Subcutaneous abdominal adipose tissue (tissue), 5 donors: ENCODE measurements around the gene SYT8.

Experiments
- H3K27ac ChIP-seq: one replicate; pipeline ENCODE4 v1.7.0; 2013; ENCODE audit warnings: low read depth, mild to moderate bottlenecking, inconsistent platforms, low read length, moderate library complexity
- H3K27me3 ChIP-seq, 5 donors: one replicate each; pipeline ENCODE4 v1.7.0; 2013; ENCODE audit warnings: low read length in 5 of 5, inconsistent platforms in 1 of 5; ENCODE audit not compliant: control insufficient read depth in 5 of 5, insufficient read depth in 4 of 5
- H3K36me3 ChIP-seq, 5 donors: one replicate each; pipeline ENCODE4 v1.7.0; 2013; ENCODE audit warnings: low read length in 5 of 5; ENCODE audit not compliant: control insufficient read depth in 5 of 5, insufficient read depth in 5 of 5
- H3K4me1 ChIP-seq, 5 donors: one replicate each; pipeline ENCODE4 v1.7.0; 2013; ENCODE audit warnings: low read length in 5 of 5, mild to moderate bottlenecking in 3 of 5, moderate library complexity in 1 of 5; ENCODE audit not compliant: control insufficient read depth in 5 of 5, insufficient read depth in 5 of 5
- H3K4me3 ChIP-seq, 5 donors: one replicate each; pipeline ENCODE4 v1.7.0; 2013; ENCODE audit warnings: low read length in 5 of 5, low read depth in 1 of 5
- H3K9ac ChIP-seq, 5 donors: one replicate each; pipeline ENCODE4 v1.7.0; 2013; ENCODE audit warnings: low read length in 5 of 5, mild to moderate bottlenecking in 4 of 5, moderate library complexity in 3 of 5
- H3K9me3 ChIP-seq, 5 donors: one replicate each; pipeline ENCODE4 v1.7.0; 2013; ENCODE audit warnings: low read length in 5 of 5; ENCODE audit not compliant: control insufficient read depth in 5 of 5
- donor health status: healthy.
- donor health status: healthy.
- donor health status: healthy.
- donor health status: healthy.
- donor health status: healthy.

The SYT8 gene

DNA sequence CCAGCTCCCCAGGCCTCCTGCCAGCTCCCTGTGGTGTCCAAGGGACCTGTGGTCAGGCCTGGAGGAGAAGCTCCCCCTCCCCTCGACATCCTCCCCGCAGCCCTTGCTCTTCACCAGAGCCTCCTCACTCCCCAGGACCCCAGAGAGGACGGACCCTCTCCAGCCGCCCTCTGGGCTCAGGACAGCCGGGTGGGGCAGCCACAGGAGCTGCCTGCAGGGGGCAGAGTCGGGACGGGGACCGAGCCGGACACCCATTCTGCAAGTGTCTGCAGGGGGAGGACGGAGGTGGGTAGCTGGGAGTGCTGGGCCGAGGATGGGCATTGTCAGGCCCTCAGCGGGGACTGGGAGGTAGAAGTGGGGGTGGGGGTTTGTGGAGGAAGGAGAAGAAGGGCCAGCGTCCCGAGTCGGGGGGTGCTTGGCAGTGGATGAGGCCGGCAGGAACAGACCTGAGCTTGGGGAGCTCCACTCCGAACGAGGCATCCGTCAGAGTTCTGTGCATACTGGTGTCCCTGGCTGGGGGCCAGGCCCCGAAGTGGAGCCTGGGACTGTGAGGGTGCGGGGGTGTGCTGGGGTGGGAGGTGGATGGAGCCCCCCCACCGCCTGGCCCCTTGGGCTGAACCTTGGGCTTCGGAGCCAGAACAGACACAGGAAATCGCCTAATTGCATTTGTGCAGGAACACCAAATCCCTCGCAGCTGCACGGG lies 41.7 kb downstream of the SYT8 start:
- H3K27ac ChIP-seq: peak overlapping the region; percentile 57
- H3K36me3 ChIP-seq: peaks cover 0 to 2% (median 0%) of the 10 kb centered on the region in 5 donors
- no peaks in the 10 kb centered on the region for H3K9me3 ChIP-seq
- H3K4me1 ChIP-seq: peaks cover 3 to 61% (median 53%) of the 10 kb centered on the region in 5 donors
- H3K27me3 ChIP-seq: peaks cover 2 to 54% (median 23%) of the 10 kb centered on the region in 5 donors
- H3K9ac ChIP-seq: peak overlapping the region in 1 of 5 donors; percentile 62
- peak overlapping the region in 2 of 5 donors; percentile 24 to 50 for H3K4me3 ChIP-seq

- H3K9ac ChIP-seq: no peak overlapping the region
- peaks cover 0 to 2% (median 0%) of the 10 kb centered on the region in 5 donors for H3K36me3 ChIP-seq
- H3K9me3 ChIP-seq: no peaks in the 10 kb centered on the region
- H3K27ac ChIP-seq: peak overlapping the region; percentile 60
- H3K4me3 ChIP-seq: no peak overlapping the region
- peaks cover 2 to 49% (median 20%) of the 10 kb centered on the region in 5 donors for H3K27me3 ChIP-seq
- H3K4me1 ChIP-seq: peaks cover 3 to 67% (median 62%) of the 10 kb centered on the region in 5 donors
These were observed 42.7 kb downstream of the SYT8 start for GRCh38 chr11:1877211-1878136.

- H3K27ac ChIP-seq: peak overlapping the region; percentile 95
- peaks cover 2 to 47% (median 16%) of the 10 kb centered on the region in 5 donors for H3K27me3 ChIP-seq
- peaks cover 0 to 5% (median 2%) of the 10 kb centered on the region in 5 donors for H3K36me3 ChIP-seq
- no peak overlapping the region for H3K9ac ChIP-seq
- no peak overlapping the region for H3K4me3 ChIP-seq
- H3K9me3 ChIP-seq: no peaks in the 10 kb centered on the region
- peaks cover 3 to 75% (median 69%) of the 10 kb centered on the region in 5 donors for H3K4me1 ChIP-seq
These were observed 43.6 kb downstream of the SYT8 start for GRCh38 chr11:1878137-1879031.

GRCh38 chr11:1879342-1879940 lies 44.7 kb downstream of the SYT8 start:
- Histone ChIP-seq H3K27ac (peak overlapping the region; percentile 95), H3K9ac (peak overlapping the region in 1 of 5 donors; percentile 71), H3K36me3 (peaks cover 0 to 15% (median 9%) of the 10 kb centered on the region in 5 donors), H3K9me3 (no peaks in the 10 kb centered on the region), H3K27me3 (peaks cover 2 to 43% (median 16%) of the 10 kb centered on the region in 5 donors), H3K4me1 (peaks cover 3 to 75% (median 69%) of the 10 kb centered on the region in 5 donors), H3K4me3 (no peak overlapping the region)

DNA sequence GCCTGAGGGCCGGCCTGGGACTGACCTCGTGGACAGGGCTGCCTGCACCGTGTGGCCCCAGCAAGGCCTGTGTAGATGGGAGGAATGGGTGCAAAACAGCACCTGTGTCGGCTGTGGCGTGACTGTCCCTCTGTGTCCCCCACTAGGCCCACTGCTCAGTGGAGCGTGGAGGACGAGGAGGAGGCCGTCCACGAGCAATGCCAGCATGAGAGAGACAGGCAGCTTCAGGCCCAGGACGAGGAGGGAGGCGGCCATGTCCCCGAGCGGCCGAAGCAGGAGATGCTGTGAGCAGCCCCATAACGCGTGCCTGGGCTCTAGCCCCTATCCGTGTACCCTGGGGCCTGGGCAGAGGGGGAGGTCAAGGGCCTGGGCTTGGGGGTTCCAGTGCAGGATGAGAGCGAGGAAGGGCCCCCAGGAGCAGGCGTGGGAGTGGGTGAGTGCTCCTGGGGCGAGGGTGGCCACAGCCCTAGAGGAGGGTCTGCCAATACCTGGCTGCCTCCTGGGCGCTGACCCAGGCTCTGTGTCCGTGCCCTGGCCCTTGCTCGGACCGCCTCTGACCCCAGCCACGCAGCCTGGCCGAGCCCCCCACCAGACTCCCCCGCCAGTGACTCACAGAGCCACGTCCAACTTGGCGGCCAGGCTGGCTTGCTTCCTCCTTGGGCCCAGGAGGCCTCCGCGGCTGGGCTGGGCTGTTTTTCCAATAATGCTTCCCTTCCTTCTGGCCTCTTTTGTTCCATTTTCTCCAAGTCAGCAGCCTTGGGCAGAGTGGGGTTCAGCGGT lies 45.3 kb downstream of the SYT8 start:
- Histone ChIP-seq H3K4me1 (peaks cover 3 to 71% (median 64%) of the 10 kb centered on the region in 5 donors), H3K9ac (peak overlapping the region in 2 of 5 donors; percentile 47 to 71)

GRCh38 chr11:1880746-1881441 lies 46.1 kb downstream of the SYT8 start:
- no peaks in the 10 kb centered on the region for H3K9me3 ChIP-seq
- peaks cover 9 to 29% (median 23%) of the 10 kb centered on the region in 5 donors for H3K36me3 ChIP-seq
- peaks cover 2 to 38% (median 15%) of the 10 kb centered on the region in 5 donors for H3K27me3 ChIP-seq
- H3K4me3 ChIP-seq: peak overlapping the region in 2 of 5 donors; percentile 5 to 15
- H3K27ac ChIP-seq: peak overlapping the region; percentile 95
- peak overlapping the region in 4 of 5 donors; percentile 22 to 71 (median 56) for H3K9ac ChIP-seq
- peaks cover 3 to 64% (median 59%) of the 10 kb centered on the region in 5 donors for H3K4me1 ChIP-seq

More for the DNA sequence above, 45.3 kb downstream of the SYT8 start:
- Histone ChIP-seq H3K36me3 (peaks cover 5 to 21% (median 15%) of the 10 kb centered on the region in 5 donors), H3K9me3 (no peaks in the 10 kb centered on the region), H3K4me3 (peak overlapping the region in 1 of 5 donors; percentile 5), H3K27ac (peak overlapping the region; percentile 95), H3K27me3 (peaks cover 2 to 45% (median 16%) of the 10 kb centered on the region in 5 donors)

- H3K4me3 ChIP-seq: peak overlapping the region in 2 of 5 donors; percentile 18 to 26
- H3K4me1 ChIP-seq: peaks cover 3 to 56% (median 51%) of the 10 kb centered on the region in 5 donors
- peak overlapping the region in 3 of 5 donors; percentile 39 to 71 (median 54) for H3K9ac ChIP-seq
- peaks cover 11 to 37% (median 29%) of the 10 kb centered on the region in 5 donors for H3K36me3 ChIP-seq
- peak overlapping the region; percentile 95 for H3K27ac ChIP-seq
- no peaks in the 10 kb centered on the region for H3K9me3 ChIP-seq
- peaks cover 2 to 30% (median 9%) of the 10 kb centered on the region in 5 donors for H3K27me3 ChIP-seq
These were observed 46.9 kb downstream of the SYT8 start for GRCh38 chr11:1881442-1882264.
